Measurements from ENCODE around the gene GIMD1. TPM values are rescaled to one million over a fixed set of nuclear protein-coding genes. Genes with fewer than 3 reads are reported as not detected.

Gene GIMD1
- total RNA-seq, 4 donors from 2014 or later: not detected

DNA sequence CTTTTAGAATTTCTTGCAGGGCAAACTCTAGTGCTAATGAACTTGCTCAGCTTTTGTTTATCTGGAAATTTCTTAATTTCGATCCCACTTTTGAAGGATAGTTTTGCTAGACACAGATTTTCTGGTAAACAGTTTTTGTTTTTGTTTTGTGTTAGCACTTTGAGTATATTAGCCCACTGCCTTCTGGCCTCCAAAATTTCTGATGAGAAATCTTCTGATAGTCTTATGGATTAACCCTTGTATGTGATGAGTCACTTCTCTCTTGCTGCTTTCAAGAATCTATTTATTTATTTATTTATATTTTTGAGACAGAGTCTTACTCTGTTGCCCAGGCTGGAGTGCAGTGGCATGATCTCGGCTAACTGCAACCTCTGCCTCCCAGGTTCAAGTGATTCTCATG is 27.0 kb upstream of the GIMD1 start:
- Histone ChIP-seq H3K4me3 (no peak overlapping the region), H3K9me3 (peaks cover 0 to 41% (median 31%) of the 10 kb centered on the region in 4 donors), H3K27me3 (no peaks in the 10 kb centered on the region), H3K4me1 (no peaks in the 10 kb centered on the region), H3K27ac (replicated peaks in 1 of 4) (no peak overlapping the region), H3K36me3 (no peaks in the 10 kb centered on the region)
- DNase-seq (ENCODE audit: extremely low spot score): no peak
- intact Hi-C loops (cut with DNase I): no loop called here
- TF ChIP-seq, protein P1, sequence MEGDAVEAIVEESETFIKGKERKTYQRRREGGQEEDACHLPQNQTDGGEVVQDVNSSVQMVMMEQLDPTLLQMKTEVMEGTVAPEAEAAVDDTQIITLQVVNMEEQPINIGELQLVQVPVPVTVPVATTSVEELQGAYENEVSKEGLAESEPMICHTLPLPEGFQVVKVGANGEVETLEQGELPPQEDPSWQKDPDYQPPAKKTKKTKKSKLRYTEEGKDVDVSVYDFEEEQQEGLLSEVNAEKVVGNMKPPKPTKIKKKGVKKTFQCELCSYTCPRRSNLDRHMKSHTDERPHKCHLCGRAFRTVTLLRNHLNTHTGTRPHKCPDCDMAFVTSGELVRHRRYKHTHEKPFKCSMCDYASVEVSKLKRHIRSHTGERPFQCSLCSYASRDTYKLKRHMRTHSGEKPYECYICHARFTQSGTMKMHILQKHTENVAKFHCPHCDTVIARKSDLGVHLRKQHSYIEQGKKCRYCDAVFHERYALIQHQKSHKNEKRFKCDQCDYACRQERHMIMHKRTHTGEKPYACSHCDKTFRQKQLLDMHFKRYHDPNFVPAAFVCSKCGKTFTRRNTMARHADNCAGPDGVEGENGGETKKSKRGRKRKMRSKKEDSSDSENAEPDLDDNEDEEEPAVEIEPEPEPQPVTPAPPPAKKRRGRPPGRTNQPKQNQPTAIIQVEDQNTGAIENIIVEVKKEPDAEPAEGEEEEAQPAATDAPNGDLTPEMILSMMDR (IDR thresholded peaks at IDR 0.05): no peak
- TF ChIP-seq POLR2AphosphoS5 (IDR thresholded peaks at IDR 0.05) (no peak), POLR2A (IDR thresholded peaks at IDR 0.05; ENCODE audit: low read depth) (no peak), EP300 (IDR thresholded peaks at IDR 0.05) (no peak)
- WGBS: 95% methylated on average over 2 of the region's 2 CpGs

DNA sequence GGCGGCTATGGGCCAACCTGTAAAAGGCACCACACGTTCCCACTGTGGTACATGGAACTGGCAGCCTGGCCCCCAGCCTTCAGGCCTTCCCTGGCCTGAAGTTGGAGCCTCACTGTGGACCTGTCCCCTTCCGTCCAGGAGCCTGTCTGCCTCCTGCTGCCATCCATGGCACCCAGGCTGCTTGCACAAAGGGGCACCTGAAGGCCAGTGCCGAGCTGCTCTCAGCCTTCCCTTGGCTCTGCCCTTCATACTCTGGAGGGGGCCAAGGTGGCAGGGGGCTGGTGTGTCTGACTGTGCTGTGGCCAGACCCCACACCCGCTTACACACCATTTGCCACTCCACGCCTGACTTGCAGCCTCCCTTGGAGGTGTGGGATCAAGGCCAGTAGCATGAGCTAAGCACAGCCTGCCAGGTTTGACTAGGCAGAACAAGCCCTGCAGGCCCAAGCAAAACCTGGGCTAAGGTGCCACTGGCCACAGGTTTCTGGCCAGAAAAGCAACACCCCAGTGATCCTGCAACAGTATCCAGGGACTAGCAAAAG is 17.3 kb upstream of the GIMD1 start:
- H3K4me1 ChIP-seq: no peaks in the 10 kb centered on the region
- intact Hi-C loops (cut with DNase I): no loop called here
- no peaks in the 10 kb centered on the region for H3K27me3 ChIP-seq
- no peak for TF ChIP-seq POLR2A (IDR thresholded peaks at IDR 0.05; ENCODE audit: low read depth)
- no peak for TF ChIP-seq POLR2AphosphoS5 (IDR thresholded peaks at IDR 0.05)
- no peaks in the 10 kb centered on the region for H3K36me3 ChIP-seq
- no CpG with 5 or more reads among the region's 6 CpGs for WGBS
- DNase-seq (ENCODE audit: extremely low spot score): no peak
- H3K4me3 ChIP-seq: no peak overlapping the region
- H3K9me3 ChIP-seq: no peaks in the 10 kb centered on the region
- H3K27ac ChIP-seq (replicated peaks in 1 of 4): no peak overlapping the region

DNA sequence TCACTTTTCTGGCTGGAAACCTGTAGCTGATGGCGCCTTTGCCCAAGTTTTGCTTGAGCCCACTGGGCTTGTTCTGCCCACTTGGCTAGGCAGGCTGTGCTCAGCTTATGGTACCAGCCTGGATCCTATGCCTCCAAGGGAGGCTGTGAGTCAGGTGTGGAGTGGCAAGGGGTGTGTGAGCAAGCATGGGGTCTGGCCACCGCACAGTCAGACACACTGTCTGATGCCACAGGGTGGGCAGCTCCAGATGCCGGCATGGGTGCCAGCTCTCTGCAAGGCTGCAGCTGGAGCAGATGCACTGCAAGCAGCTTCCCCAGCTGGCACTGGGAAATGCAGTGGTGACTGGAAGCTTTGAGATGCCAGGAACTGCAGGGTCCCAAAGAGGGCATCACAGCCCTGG is 16.3 kb upstream of the GIMD1 start:
- no peak for TF ChIP-seq EP300 (IDR thresholded peaks at IDR 0.05)
- TF ChIP-seq POLR2A (IDR thresholded peaks at IDR 0.05; ENCODE audit: low read depth): no peak
- TF ChIP-seq POLR2AphosphoS5 (IDR thresholded peaks at IDR 0.05): no peak
- TF ChIP-seq, protein P1 (IDR thresholded peaks at IDR 0.05): no peak

DNA sequence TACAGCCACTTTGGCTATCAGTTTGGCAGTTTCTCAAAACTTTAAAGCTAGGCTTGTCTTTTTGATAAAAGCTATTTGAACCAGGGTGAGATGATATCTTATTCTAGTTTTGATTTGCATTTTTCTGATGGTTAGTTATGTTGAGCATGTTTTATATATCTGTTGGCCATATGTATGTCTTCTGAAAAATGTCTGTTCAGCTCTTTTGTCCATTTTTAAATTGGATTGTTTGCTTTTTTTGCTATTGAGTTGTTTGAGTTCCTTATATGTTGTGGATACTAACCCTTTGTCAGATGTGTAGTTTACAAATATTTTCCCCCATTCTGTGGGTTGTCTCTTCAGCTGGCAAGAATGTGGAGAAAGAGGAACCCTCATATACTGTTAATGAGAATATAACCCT is 11.6 kb upstream of the GIMD1 start:
- Histone ChIP-seq H3K27me3 (no peaks in the 10 kb centered on the region), H3K27ac (replicated peaks in 1 of 4) (no peak overlapping the region), H3K4me1 (no peaks in the 10 kb centered on the region), H3K36me3 (no peaks in the 10 kb centered on the region), H3K4me3 (no peak overlapping the region), H3K9me3 (no peaks in the 10 kb centered on the region)
- no peak for TF ChIP-seq EP300 (IDR thresholded peaks at IDR 0.05)
- no peak for TF ChIP-seq POLR2AphosphoS5 (IDR thresholded peaks at IDR 0.05)
- TF ChIP-seq POLR2A (IDR thresholded peaks at IDR 0.05; ENCODE audit: low read depth): no peak
- TF ChIP-seq, protein P1 (IDR thresholded peaks at IDR 0.05): no peak
- DNase-seq (ENCODE audit: extremely low spot score): no peak
- intact Hi-C loops (cut with DNase I): no loop called here

More for the DNA sequence above, 16.3 kb upstream of the GIMD1 start:
- H3K4me3 ChIP-seq: no peak overlapping the region
- no peaks in the 10 kb centered on the region for H3K4me1 ChIP-seq
- H3K9me3 ChIP-seq: no peaks in the 10 kb centered on the region
- no peak overlapping the region for H3K27ac ChIP-seq (replicated peaks in 1 of 4)
- H3K27me3 ChIP-seq: no peaks in the 10 kb centered on the region
- DNase-seq (ENCODE audit: extremely low spot score): no peak
- WGBS: 100% methylated on average over 1 of the region's 3 CpGs
- no peaks in the 10 kb centered on the region for H3K36me3 ChIP-seq
- intact Hi-C loops (cut with DNase I): no loop called here

DNA sequence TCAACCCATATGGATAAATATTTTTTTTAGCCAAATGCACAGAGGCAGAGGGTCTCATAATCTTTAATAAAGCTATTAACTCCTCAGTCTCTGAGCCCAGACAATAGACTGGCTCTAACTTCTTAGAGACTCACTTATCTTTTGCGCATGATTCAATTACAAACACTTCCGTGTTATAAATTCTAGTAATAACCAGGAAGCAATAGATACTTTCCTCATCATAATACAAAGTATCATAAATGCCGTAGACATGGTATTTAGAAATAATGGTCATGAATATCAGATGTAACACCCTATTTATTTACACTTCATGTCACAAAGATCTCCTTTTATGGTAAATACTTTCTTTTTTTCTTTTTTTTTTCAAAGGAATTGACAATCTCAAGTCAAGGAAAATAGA is 4.4 kb upstream of the GIMD1 start:
- Histone ChIP-seq H3K36me3 (no peaks in the 10 kb centered on the region), H3K9me3 (no peaks in the 10 kb centered on the region), H3K27me3 (peaks cover 0 to 4% (median 0%) of the 10 kb centered on the region in 4 donors), H3K4me1 (no peaks in the 10 kb centered on the region), H3K27ac (replicated peaks in 1 of 4) (no peak overlapping the region), H3K4me3 (no peak overlapping the region)
- TF ChIP-seq, protein P1 (IDR thresholded peaks at IDR 0.05): no peak
- TF ChIP-seq POLR2A (IDR thresholded peaks at IDR 0.05; ENCODE audit: low read depth) (no peak), POLR2AphosphoS5 (IDR thresholded peaks at IDR 0.05) (no peak), EP300 (IDR thresholded peaks at IDR 0.05) (no peak)
- DNase-seq (ENCODE audit: extremely low spot score): no peak
- WGBS: 78% methylated on average over 3 of the region's 3 CpGs
- intact Hi-C loops (cut with DNase I): loop anchor here (5.0 kb wide), 1 partner anchor 129 kb away; no protein-coding TSS in a partner anchor

Data from esophagus muscularis mucosa (tissue), 4 donors.